ENCODE results near the gene PRLHR. TPM values are rescaled to one million over a fixed set of nuclear protein-coding genes. Genes with fewer than 3 reads are reported as not detected.

The PRLHR gene
- total and polyA plus RNA-seq, 10 of the 15 experiments (the other 5 are each of a cell fraction or from before 2014, with no cell fraction given), result not detected

GRCh38 chr10:118635674-118636402 is 40.4 kb upstream of the PRLHR start (continued):
- TF ChIP-seq PRDM15 (CRISPR knock-in tag; IDR thresholded peaks at IDR 0.05) (no peak), NBN (IDR thresholded peaks at IDR 0.05) (no peak)

GRCh38 chr10:118633786-118634185 is 38.3 kb upstream of the PRLHR start:
- in situ Hi-C loops (cut with MboI), result no loop called here
- FAIRE-seq (no peak), DNase-seq (ENCODE audit: low read depth, low spot score) (no peak), ATAC-seq (no peak)
- no peaks in the 10 kb centered on the region for H3K4me1 ChIP-seq (ENCODE audit: control insufficient read depth, insufficient read depth, low read length)
- no peaks in the 10 kb centered on the region; the same call in 1 of the 2 replicates for H4K20me1 ChIP-seq (ENCODE audit: control insufficient read depth, insufficient read depth)
- H3K9ac ChIP-seq (ENCODE audit: control insufficient read depth, insufficient read depth, low read length), result no peak overlapping the region
- no peaks in the 10 kb centered on the region for H3K36me3 ChIP-seq (ENCODE audit: control insufficient read depth in 2 of 2, insufficient read depth in 2 of 2, low read length in 1 of 2)
- no peak overlapping the region for H2AFZ ChIP-seq (ENCODE audit: control insufficient read depth, low read depth, low read length)
- ChIA-PET RAD21 (ENCODE audit: unreplicated experiment) (no interaction called here), SMC1A (ENCODE audit: uncharacterized antibody, unreplicated experiment) (no interaction called here), POLR2A (no interaction called here), CTCF (no interaction called here)
- 5% methylated on average over 7 of the region's 7 CpGs for WGBS (ENCODE audit: insufficient coverage, insufficient replicate concordance, low lambda C conversion rate, missing lambda C conversion rate)
- BruUV-seq (replicated peaks), result no TSS peak
- no peak for TF ChIP-seq TCF12 (IDR thresholded peaks at IDR 0.05; ENCODE audit: low read depth, low read length)
- TF ChIP-seq CHD4 (IDR thresholded peaks at IDR 0.05), result no peak
- TF ChIP-seq CBFB (IDR thresholded peaks at IDR 0.05; ENCODE audit: low read depth), result no peak
- no peak for TF ChIP-seq DPF2 (IDR thresholded peaks at IDR 0.05)
- no peak for TF ChIP-seq NFYB (IDR thresholded peaks at IDR 0.05; ENCODE audit: insufficient read depth, low read depth, low read length)
- TF ChIP-seq GATAD2B (conservative IDR thresholded peaks at IDR 0.05; ENCODE audit: low read depth), result no peak
- no peak overlapping the region for H3K27ac ChIP-seq (ENCODE audit: control insufficient read depth, insufficient read depth)
- no peaks in the 10 kb centered on the region; a peak in 2 of 4 replicates for H3K27me3 ChIP-seq (replicated peaks in 1 of 2; ENCODE audit: control insufficient read depth in 2 of 2, insufficient read depth in 2 of 2, low read length in 1 of 2)
- intact Hi-C loops (cut with micrococcal nuclease; ENCODE audit: unreplicated experiment), result no loop called here
- no peak overlapping the region for H3K4me3 ChIP-seq
- H3K9me3 ChIP-seq (replicated peaks; ENCODE audit: control insufficient read depth, insufficient read depth, low read length), result no peaks in the 10 kb centered on the region
- no peak overlapping the region for H3K4me2 ChIP-seq (ENCODE audit: control insufficient read depth, insufficient read depth)
- no peaks in the 10 kb centered on the region for H3K79me2 ChIP-seq (ENCODE audit: control insufficient read depth, insufficient read depth, low read length)
